Muscle of leg (tissue), 11 donors: ENCODE measurements around the gene ST8SIA5. TPM values are rescaled to one million over a fixed set of nuclear protein-coding genes. Genes with fewer than 3 reads are reported as not detected.
A peak's percentile ranks its signal among the peaks of the same experiment; 100 is the strongest.

Experiments used
- DNase-seq: peaks from one replicate; pipeline ENCODE4 v3.0.0; 2013
- H3K27ac ChIP-seq: one replicate; pipeline ENCODE4 v1.5.1; 2013; ENCODE audit warnings: mild to moderate bottlenecking, low read length, control low read depth
- H3K27me3 ChIP-seq: one replicate; pipeline ENCODE4 v1.6.1; 2013; ENCODE audit warnings: low read length; ENCODE audit not compliant: control insufficient read depth, insufficient read depth
- H3K36me3 ChIP-seq: one replicate; pipeline ENCODE4 v1.6.1; 2013; ENCODE audit warnings: low read length; ENCODE audit not compliant: control insufficient read depth, insufficient read depth
- H3K4me1 ChIP-seq: one replicate; pipeline ENCODE4 v1.6.1; 2013; ENCODE audit warnings: low read length; ENCODE audit not compliant: control insufficient read depth, insufficient read depth
- H3K4me3 ChIP-seq: one replicate; pipeline ENCODE4 v1.5.1; 2013; ENCODE audit warnings: low read length, control low read depth
- H3K9me3 ChIP-seq: replicated peaks from 2 replicates; pipeline ENCODE4 v1.6.1; 2013; ENCODE audit warnings: low read depth, low read length; ENCODE audit not compliant: control insufficient read depth
- WGBS: methylation state at CpG from one replicate; pipeline ENCODE4 v1.1.5; 2013; ENCODE audit warnings: missing lambda C conversion rate; ENCODE audit not compliant: insufficient coverage; 5-methylcytosine and 5-hydroxymethylcytosine counted together
- polyA plus RNA-seq, 8 donors: library from polyadenylated mRNA; unstranded; fragments of 120-200 nt; gene quantifications; one replicate each; pipeline versions ENCODE4 v1.2.1 to v1.2.3, GENCODE V29; 2013; ENCODE audit warnings: inconsistent platforms in 1 of 8, low replicate concordance in 1 of 8; ENCODE audit not compliant: insufficient read length in 8 of 8, insufficient read depth in 1 of 8
- total RNA-seq: library from RNA; stranded (reverse); fragments of 120-200 nt; gene quantifications from one replicate; pipeline ENCODE4 v1.2.4, GENCODE V29; 2013

Gene ST8SIA5
- total and polyA plus RNA-seq, 9 donors, result 1.0 to 5.2 (median 4.3) TPM

- H3K27ac ChIP-seq, result no peak overlapping the region
- DNase-seq, result peak; percentile 19
- 83% methylated on average over 2 of the region's 3 CpGs for WGBS
Measured at GRCh38 chr18:46696268-46696667, 60.6 kb downstream of the ST8SIA5 start.

GRCh38 chr18:46693996-46694395 is 62.9 kb downstream of the ST8SIA5 start:
- Histone ChIP-seq H3K9me3 (no peaks in the 10 kb centered on the region), H3K4me3 (no peak overlapping the region), H3K27ac (no peak overlapping the region), H3K36me3 (no peaks in the 10 kb centered on the region), H3K27me3 (no peaks in the 10 kb centered on the region), H3K4me1 (peaks cover 5% of the 10 kb centered on the region)
- peak; percentile 52 for DNase-seq
- no CpG with 5 or more reads among the region's 2 CpGs for WGBS

More at GRCh38 chr18:46696268-46696667, 60.6 kb downstream of the ST8SIA5 start:
- H3K4me1 ChIP-seq, result peaks cover 5% of the 10 kb centered on the region
- no peaks in the 10 kb centered on the region for H3K36me3 ChIP-seq
- no peaks in the 10 kb centered on the region for H3K9me3 ChIP-seq
- no peaks in the 10 kb centered on the region for H3K27me3 ChIP-seq
- no peak overlapping the region for H3K4me3 ChIP-seq

- 64% methylated on average over 9 of the region's 12 CpGs for WGBS
- no peak overlapping the region for H3K27ac ChIP-seq
Measured at GRCh38 chr18:46688853-46689525, 67.9 kb downstream of the ST8SIA5 start.

GRCh38 chr18:46686186-46686585 is 70.7 kb downstream of the ST8SIA5 start:
- 91% methylated on average over 7 of the region's 9 CpGs for WGBS
- Histone ChIP-seq H3K4me3 (no peak overlapping the region), H3K27ac (no peak overlapping the region), H3K27me3 (no peaks in the 10 kb centered on the region), H3K9me3 (no peaks in the 10 kb centered on the region), H3K4me1 (no peaks in the 10 kb centered on the region), H3K36me3 (no peaks in the 10 kb centered on the region)
- DNase-seq, result no peak

More at GRCh38 chr18:46688853-46689525, 67.9 kb downstream of the ST8SIA5 start:
- H3K36me3 ChIP-seq, result no peaks in the 10 kb centered on the region
- H3K27me3 ChIP-seq, result no peaks in the 10 kb centered on the region
- no peaks in the 10 kb centered on the region for H3K4me1 ChIP-seq
- H3K4me3 ChIP-seq, result no peak overlapping the region
- H3K9me3 ChIP-seq, result no peaks in the 10 kb centered on the region
- no peak for DNase-seq

GRCh38 chr18:46683252-46683651 is 73.6 kb downstream of the ST8SIA5 start:
- DNase-seq, result no peak
- Histone ChIP-seq H3K4me3 (no peak overlapping the region), H3K36me3 (no peaks in the 10 kb centered on the region), H3K4me1 (peaks cover 3% of the 10 kb centered on the region), H3K9me3 (no peaks in the 10 kb centered on the region), H3K27ac (no peak overlapping the region), H3K27me3 (no peaks in the 10 kb centered on the region)
- 11% methylated on average over 1 of the region's 4 CpGs for WGBS

- H3K4me1 ChIP-seq, result peaks cover 3% of the 10 kb centered on the region
- no peaks in the 10 kb centered on the region for H3K27me3 ChIP-seq
- H3K27ac ChIP-seq, result no peak overlapping the region
- DNase-seq, result no peak
- 68% methylated on average over 4 of the region's 12 CpGs for WGBS
- H3K4me3 ChIP-seq, result no peak overlapping the region
- no peaks in the 10 kb centered on the region for H3K9me3 ChIP-seq
- H3K36me3 ChIP-seq, result no peaks in the 10 kb centered on the region
Measured at GRCh38 chr18:46680784-46681695, 75.8 kb downstream of the ST8SIA5 start.

GRCh38 chr18:46679846-46680598 is 76.8 kb downstream of the ST8SIA5 start:
- H3K9me3 ChIP-seq, result no peaks in the 10 kb centered on the region
- H3K4me1 ChIP-seq, result peaks cover 3% of the 10 kb centered on the region
- peaks cover 3% of the 10 kb centered on the region for H3K27me3 ChIP-seq
- 93% methylated on average over 47 of the region's 52 CpGs for WGBS
- no peak overlapping the region for H3K4me3 ChIP-seq
- no peak overlapping the region for H3K27ac ChIP-seq
- H3K36me3 ChIP-seq, result no peaks in the 10 kb centered on the region
- no peak for DNase-seq

- Histone ChIP-seq H3K4me1 (peaks cover 3% of the 10 kb centered on the region), H3K4me3 (no peak overlapping the region), H3K27ac (no peak overlapping the region), H3K36me3 (no peaks in the 10 kb centered on the region), H3K9me3 (no peaks in the 10 kb centered on the region), H3K27me3 (peaks cover 6% of the 10 kb centered on the region)
- DNase-seq, result no peak
- WGBS, result 82% methylated on average over 8 of the region's 10 CpGs
Measured at GRCh38 chr18:46678785-46679399, 78.0 kb downstream of the ST8SIA5 start.

- Histone ChIP-seq H3K9me3 (no peaks in the 10 kb centered on the region), H3K4me3 (no peak overlapping the region), H3K4me1 (peaks cover 3% of the 10 kb centered on the region), H3K27me3 (peaks cover 6% of the 10 kb centered on the region), H3K36me3 (no peaks in the 10 kb centered on the region), H3K27ac (no peak overlapping the region)
- no peak for DNase-seq
- WGBS, result no CpG with 5 or more reads among the region's 3 CpGs
Measured at GRCh38 chr18:46678041-46678440, 78.8 kb downstream of the ST8SIA5 start.
